Measurements from ENCODE around the gene PAPSS2. TPM values are rescaled to one million over a fixed set of nuclear protein-coding genes. Genes with fewer than 3 reads are reported as not detected.
"Not testable (repeated sequence)": the region's sequence is repeated elsewhere in the genome, so short reads cannot be mapped to it uniquely, and the experiment has no call there.

PAPSS2 gene
- total RNA-seq, 1 donor = 96.9 TPM

- TF ChIP-seq CTCF (IDR thresholded peaks at IDR 0.05; ENCODE audit: insufficient read depth, low read length) = no peak
- no peak overlapping the region for H3K4me3 ChIP-seq (ENCODE audit: low read depth, low read length)
- no peak for DNase-seq (ENCODE audit: low read depth)
These were observed 87.2 kb downstream of the PAPSS2 start for GRCh38 chr10:87746911-87747310.

- DNase-seq (ENCODE audit: low read depth); H3K4me3 ChIP-seq (ENCODE audit: low read depth, low read length): not testable (repeated sequence)
These were observed 88.6 kb downstream of the PAPSS2 start for GRCh38 chr10:87748244-87748643.

- no peak overlapping the region for H3K4me3 ChIP-seq (ENCODE audit: low read depth, low read length)
These were observed 90.5 kb downstream of the PAPSS2 start for GRCh38 chr10:87750001-87750671.

GRCh38 chr10:87750817-87751216, 91.1 kb downstream of the PAPSS2 start:
- H3K4me3 ChIP-seq (ENCODE audit: low read depth, low read length) = no peak overlapping the region
- DNase-seq (ENCODE audit: low read depth) = no peak
- TF ChIP-seq CTCF (IDR thresholded peaks at IDR 0.05; ENCODE audit: insufficient read depth, low read length) = no peak

More at GRCh38 chr10:87750001-87750671, 90.5 kb downstream of the PAPSS2 start:
- TF ChIP-seq CTCF (IDR thresholded peaks at IDR 0.05; ENCODE audit: insufficient read depth, low read length) = no peak
- DNase-seq (ENCODE audit: low read depth) = peak; percentile 88

GRCh38 chr10:87751274-87751673, 91.6 kb downstream of the PAPSS2 start:
- no peak overlapping the region for H3K4me3 ChIP-seq (ENCODE audit: low read depth, low read length)
- no peak for TF ChIP-seq CTCF (IDR thresholded peaks at IDR 0.05; ENCODE audit: insufficient read depth, low read length)
- no peak for DNase-seq (ENCODE audit: low read depth)

- TF ChIP-seq CTCF (IDR thresholded peaks at IDR 0.05; ENCODE audit: insufficient read depth, low read length) = no peak
- DNase-seq (ENCODE audit: low read depth) = peak; percentile 64
- H3K4me3 ChIP-seq (ENCODE audit: low read depth, low read length) = no peak overlapping the region
These were observed 92.9 kb downstream of the PAPSS2 start for GRCh38 chr10:87752566-87752965.

- H3K4me3 ChIP-seq (ENCODE audit: low read depth, low read length) = no peak overlapping the region
- no peak for DNase-seq (ENCODE audit: low read depth)
- no peak for TF ChIP-seq CTCF (IDR thresholded peaks at IDR 0.05; ENCODE audit: insufficient read depth, low read length)
These were observed 94.6 kb downstream of the PAPSS2 start for GRCh38 chr10:87753995-87754866.

All from fibroblast of the aortic adventitia (primary cell).